Hematopoietic multipotent progenitor cell treated with erythropoietin and hydrocortisone succinate and interleukin-3 and kit ligand, for 17 days (in vitro differentiated cells): ENCODE data around the gene ANKRD39.
"Not testable (repeated sequence)": the region's sequence is repeated elsewhere in the genome, so short reads cannot be mapped to it uniquely, and the experiment has no call there.

ENCODE experiments used
- DNase-seq: peaks from one replicate; pipeline ENCODE4 v3.0.0-alpha.2; 2015; ENCODE audit warnings: low spot score

Gene ANKRD39

GRCh38 chr2:96808176-96808837, 49.5 kb downstream of the ANKRD39 start:
- DNase-seq: no peak

- no peak for DNase-seq
Measured at GRCh38 chr2:96807127-96807471, 50.7 kb downstream of the ANKRD39 start.

- no peak for DNase-seq
Measured at GRCh38 chr2:96806468-96807126, 51.2 kb downstream of the ANKRD39 start.

GRCh38 chr2:96805946-96806345, 51.9 kb downstream of the ANKRD39 start:
- DNase-seq: not testable (repeated sequence)

GRCh38 chr2:96804986-96805385, 52.8 kb downstream of the ANKRD39 start:
- no peak for DNase-seq

GRCh38 chr2:96802721-96803120, 55.1 kb downstream of the ANKRD39 start:
- no peak for DNase-seq

- DNase-seq: no peak
Measured at GRCh38 chr2:96801786-96802595, 55.8 kb downstream of the ANKRD39 start.

- peak; percentile 37 for DNase-seq
Measured at GRCh38 chr2:96801005-96801785, 56.6 kb downstream of the ANKRD39 start.

- DNase-seq: no peak
Measured at GRCh38 chr2:96800061-96801004, 57.5 kb downstream of the ANKRD39 start.

- no peak for DNase-seq
Measured at GRCh38 chr2:96799623-96799935, 58.2 kb downstream of the ANKRD39 start.

- no peak for DNase-seq
Measured at GRCh38 chr2:96798733-96799622, 58.8 kb downstream of the ANKRD39 start.
